CD4-positive, alpha-beta T cell treated with Interferon alpha-2 for 1 hour (primary cell): Measurements from ENCODE around the gene MSRB3.

Source experiments
- DNase-seq, 2 donors: peaks; one replicate each; pipeline ENCODE4 v3.0.0-alpha.2; 2020 to 2022

MSRB3 gene

GRCh38 chr12:65501093-65501621 lies 222.7 kb downstream of the MSRB3 start:
- no peak for DNase-seq

GRCh38 chr12:65501935-65502334 lies 223.5 kb downstream of the MSRB3 start:
- no peak for DNase-seq

- no peak for DNase-seq
Measured at GRCh38 chr12:65504417-65504816, 225.9 kb downstream of the MSRB3 start.

DNA sequence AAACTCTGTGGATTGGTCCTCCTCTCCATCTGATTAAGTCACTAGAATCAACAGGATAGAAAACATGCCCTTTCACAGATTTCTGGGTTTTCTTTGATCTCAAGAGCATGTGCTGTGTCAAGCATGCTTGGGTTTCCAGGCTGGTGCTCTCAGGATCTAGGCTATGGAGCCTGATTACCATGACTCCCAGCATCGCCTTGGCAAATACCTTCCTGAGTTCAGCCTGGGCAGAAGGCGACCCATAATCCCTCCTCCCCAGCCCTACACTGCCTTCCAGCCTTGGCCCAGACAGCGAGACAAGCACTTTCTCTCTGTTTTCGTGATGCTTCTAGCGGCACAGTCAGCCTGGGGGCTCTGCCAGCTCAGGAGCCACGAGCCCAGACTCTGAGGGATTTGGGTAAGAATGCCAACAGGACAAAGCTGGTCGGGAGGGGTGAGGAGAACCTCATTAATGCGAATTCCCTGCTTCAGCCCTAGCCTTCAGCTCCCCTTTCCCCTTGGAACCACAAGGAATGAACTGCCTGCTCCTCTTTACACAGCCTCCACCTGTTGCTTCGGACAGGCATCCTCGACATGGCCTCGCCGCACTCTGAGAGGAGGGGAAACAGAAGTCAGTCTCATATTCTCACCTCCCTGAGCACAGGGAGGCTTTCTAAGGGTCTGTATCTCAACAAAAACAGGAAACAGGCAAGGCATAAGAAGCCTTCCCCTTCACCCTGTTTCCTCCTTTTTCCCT lies 227.1 kb downstream of the MSRB3 start:
- no peak for DNase-seq

- no peak for DNase-seq
Measured at GRCh38 chr12:65508276-65509035, 230.0 kb downstream of the MSRB3 start.

GRCh38 chr12:65510007-65510406 lies 231.5 kb downstream of the MSRB3 start:
- no peak for DNase-seq

GRCh38 chr12:65510584-65511050 lies 232.1 kb downstream of the MSRB3 start:
- DNase-seq = no peak

- DNase-seq = no peak
Measured at GRCh38 chr12:65511134-65511834, 232.8 kb downstream of the MSRB3 start.

DNA sequence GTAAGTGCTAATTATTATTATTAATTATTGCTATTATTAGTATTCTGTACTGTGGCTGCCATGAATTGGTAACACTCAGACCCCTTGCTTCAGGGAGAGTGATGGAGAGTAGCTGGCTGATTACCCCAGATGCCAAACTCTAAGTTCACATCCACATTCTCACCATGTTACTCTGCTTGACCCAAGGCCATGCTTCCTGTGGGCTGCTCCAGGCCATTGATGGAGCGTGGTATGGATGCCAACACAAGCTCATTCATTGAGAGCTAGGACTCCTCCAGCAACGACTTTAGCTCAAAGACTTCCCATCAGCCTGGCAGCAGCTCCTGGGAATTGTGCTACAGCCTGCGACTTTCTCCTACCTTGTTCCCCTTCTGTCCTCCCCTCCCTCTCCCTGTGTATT lies 233.4 kb downstream of the MSRB3 start:
- DNase-seq = no peak
